GM23248 (cell line): ENCODE data around the gene GAMT. TPM values are rescaled to one million over a fixed set of nuclear protein-coding genes. Genes with fewer than 3 reads are reported as not detected.

Experiments used
- DNase-seq: peaks from one replicate; pipeline ENCODE4 v3.0.0-alpha.2; 2015
- H2AFZ ChIP-seq: fragments of 200-600 bp; sonication (generic); 2 replicates; pipeline ENCODE4 v1.6.1; 2016; ENCODE audit warnings: antibody characterized with exemption
- H3F3A ChIP-seq: fragments of 200-600 bp; sonication (generic); 2 replicates; pipeline ENCODE4 v1.6.1; 2016; ENCODE audit warnings: mild to moderate bottlenecking, antibody characterized with exemption, mixed run types; ENCODE audit not compliant: insufficient read depth
- H3K27ac ChIP-seq: fragments of 200-600 bp; sonication (generic); 2 replicates; pipeline ENCODE4 v1.5.1; 2016; ENCODE audit warnings: mild to moderate bottlenecking
- H3K27me3 ChIP-seq: fragments of 200-600 bp; sonication (generic); replicated peaks from 2 replicates; pipeline ENCODE4 v1.6.1; 2016; ENCODE audit warnings: mild to moderate bottlenecking; ENCODE audit not compliant: insufficient read depth
- H3K36me3 ChIP-seq: fragments of 200-600 bp; sonication (generic); 2 replicates; pipeline ENCODE4 v1.6.1; 2016; ENCODE audit warnings: low read depth, mild to moderate bottlenecking
- H3K4me1 ChIP-seq: fragments of 200-600 bp; sonication (generic); 2 replicates; pipeline ENCODE4 v1.6.1; 2016; ENCODE audit warnings: mild to moderate bottlenecking; ENCODE audit not compliant: insufficient read depth
- H3K4me2 ChIP-seq: fragments of 200-600 bp; sonication (generic); one replicate; pipeline ENCODE4 v1.6.1; 2016; ENCODE audit warnings: mild to moderate bottlenecking; ENCODE audit not compliant: unreplicated experiment
- H3K4me3 ChIP-seq: fragments of 200-600 bp; sonication (generic); 2 replicates; pipeline ENCODE4 v1.5.1; 2016; ENCODE audit warnings: mild to moderate bottlenecking
- H3K79me2 ChIP-seq: fragments of 200-600 bp; sonication (generic); 2 replicates; pipeline ENCODE4 v1.6.1; 2016; ENCODE audit warnings: mild to moderate bottlenecking; ENCODE audit not compliant: insufficient read depth
- H3K9ac ChIP-seq: fragments of 200-600 bp; sonication (generic); 2 replicates; pipeline ENCODE4 v1.6.1; 2016; ENCODE audit warnings: mild to moderate bottlenecking
- H3K9me2 ChIP-seq: fragments of 200-600 bp; sonication (generic); 2 replicates; pipeline ENCODE4 v1.6.1; 2016; ENCODE audit warnings: mixed run types, mild to moderate bottlenecking, moderate library complexity; ENCODE audit not compliant: insufficient read depth
- H3K9me3 ChIP-seq: fragments of 200-600 bp; sonication (generic); one replicate; pipeline ENCODE4 v1.6.1; 2017; ENCODE audit warnings: low read depth
- H4K20me1 ChIP-seq: fragments of 200-600 bp; sonication (generic); 2 replicates; pipeline ENCODE4 v1.6.0; 2016; ENCODE audit not compliant: insufficient read depth
- EZH2 ChIP-seq: fragments of 200-600 bp; sonication (generic); IDR thresholded peaks from 2 replicates; pipeline ENCODE4 v1.6.1; 2018; ENCODE audit warnings: antibody characterized with exemption, mild to moderate bottlenecking; ENCODE audit not compliant: insufficient read depth, poor library complexity, severe bottlenecking
- EZH2phosphoT487 ChIP-seq: fragments of 200-600 bp; sonication (generic); IDR thresholded peaks from 2 replicates; pipeline ENCODE4 v1.6.1; 2018; ENCODE audit warnings: antibody characterized with exemption, moderate library complexity, mild to moderate bottlenecking, low read depth; ENCODE audit not compliant: insufficient read depth
- WGBS, 2 experiments: methylation state at CpG; one replicate each; pipeline ENCODE4 v1.1.6; 2015 to 2017; ENCODE audit warnings: low lambda C conversion rate in 2 of 2, low coverage in 1 of 2; ENCODE audit errors: missing lambda C conversion rate in 2 of 2; 5-methylcytosine and 5-hydroxymethylcytosine counted together
- in situ Hi-C: fragments of 300-500 bp; cut with MboI; formaldehyde crosslinking; loops from 2 replicates; pipeline ENCODE4 v1.15.0; 2020
- polyA plus RNA-seq: library from polyadenylated mRNA; unstranded; fragments of >200 nt; fragmentation: Nextera tagmentation; extraction: Ambion mirVana; gene quantifications from 2 replicates; pipeline ENCODE4 v1.2.1, GENCODE V29; 2016
- total RNA-seq: library from RNA; depleted of rRNA; stranded (reverse); fragments of >200 nt; shearing (Covaris generic); gene quantifications from 2 replicates; pipeline ENCODE4 v1.2.3, GENCODE V29; 2014

The GAMT gene
- total and polyA plus RNA-seq, 2 experiments from 2014 or later, result 43.1 to 43.7 TPM

GRCh38 chr19:1370579-1371361 lies 30.6 kb downstream of the GAMT start:
- Histone ChIP-seq H3K36me3 (peaks cover 8% of the 10 kb centered on the region; the same call in 1 of the 2 replicates), H3K27me3 (no peaks in the 10 kb centered on the region), H3K4me3 (no peak overlapping the region), H3F3A (no peaks in the 10 kb centered on the region), H3K9ac (no peak overlapping the region), H3K9me3 (no peaks in the 10 kb centered on the region), H3K9me2 (no peaks in the 10 kb centered on the region), H3K27ac (no peak overlapping the region), H3K4me2 (no peak overlapping the region), H2AFZ (no peak overlapping the region), H3K79me2 (no peaks in the 10 kb centered on the region), H3K4me1 (no peaks in the 10 kb centered on the region), H4K20me1 (no peaks in the 10 kb centered on the region)
- no peak for TF ChIP-seq EZH2
- TF ChIP-seq EZH2phosphoT487, result no peak
- 95 to 97% methylated on average over 49 to 52 of the region's 52 CpGs for WGBS, 2 experiments
- in situ Hi-C loops, result no loop called here
- DNase-seq, result no peak

GRCh38 chr19:1369214-1369805 lies 32.0 kb downstream of the GAMT start:
- Histone ChIP-seq H3F3A (no peaks in the 10 kb centered on the region), H3K27ac (no peak overlapping the region), H3K4me2 (no peak overlapping the region), H3K9me2 (no peaks in the 10 kb centered on the region), H3K36me3 (peaks cover 19% of the 10 kb centered on the region; the same call in 1 of the 2 replicates), H3K4me1 (no peaks in the 10 kb centered on the region), H3K27me3 (no peaks in the 10 kb centered on the region), H3K4me3 (no peak overlapping the region), H3K79me2 (peaks cover 9% of the 10 kb centered on the region), H3K9ac (no peak overlapping the region), H2AFZ (no peak overlapping the region), H4K20me1 (no peaks in the 10 kb centered on the region), H3K9me3 (no peaks in the 10 kb centered on the region)
- no peak for DNase-seq
- in situ Hi-C loops, result no loop called here
- no peak for TF ChIP-seq EZH2
- no peak for TF ChIP-seq EZH2phosphoT487
- WGBS, 2 experiments, result 92 to 99% methylated on average over 16 to 18 of the region's 18 CpGs

- no peak overlapping the region for H3K27ac ChIP-seq
- H3F3A ChIP-seq, result peaks cover 7% of the 10 kb centered on the region
- no peak overlapping the region for H3K9ac ChIP-seq
- in situ Hi-C loops, result no loop called here
- no peaks in the 10 kb centered on the region for H4K20me1 ChIP-seq
- H2AFZ ChIP-seq, result no peak overlapping the region
- H3K27me3 ChIP-seq, result no peaks in the 10 kb centered on the region
- H3K79me2 ChIP-seq, result peaks cover 30% of the 10 kb centered on the region
- WGBS, 2 experiments, result 87 to 90% methylated on average over 31 to 35 of the region's 35 CpGs
- H3K4me3 ChIP-seq, result no peak overlapping the region
- TF ChIP-seq EZH2 (no peak), EZH2phosphoT487 (no peak)
- H3K36me3 ChIP-seq, result peaks cover 31% of the 10 kb centered on the region; the same call in 1 of the 2 replicates
- H3K4me2 ChIP-seq, result no peak overlapping the region
- no peaks in the 10 kb centered on the region for H3K9me3 ChIP-seq
- H3K4me1 ChIP-seq, result peaks cover 4% of the 10 kb centered on the region
- H3K9me2 ChIP-seq, result no peaks in the 10 kb centered on the region
- no peak for DNase-seq
These were observed 34.2 kb downstream of the GAMT start for GRCh38 chr19:1366899-1367870.

GRCh38 chr19:1366296-1366695 lies 35.0 kb downstream of the GAMT start:
- no peak overlapping the region for H3K9ac ChIP-seq
- peaks cover 31% of the 10 kb centered on the region for H3K79me2 ChIP-seq
- peaks cover 11% of the 10 kb centered on the region for H3K4me1 ChIP-seq
- H3K27me3 ChIP-seq, result no peaks in the 10 kb centered on the region
- H3K36me3 ChIP-seq, result peaks cover 26% of the 10 kb centered on the region; the same call in 1 of the 2 replicates
- no peak overlapping the region for H3K4me2 ChIP-seq
- no peaks in the 10 kb centered on the region for H3K9me3 ChIP-seq
- no peak for DNase-seq
- no peaks in the 10 kb centered on the region for H4K20me1 ChIP-seq
- peaks cover 15% of the 10 kb centered on the region for H3F3A ChIP-seq
- no peaks in the 10 kb centered on the region for H3K9me2 ChIP-seq
- WGBS, 2 experiments, result 93 to 98% methylated on average over 10 of the region's 10 CpGs
- in situ Hi-C loops, result no loop called here
- H3K4me3 ChIP-seq, result no peak overlapping the region
- H3K27ac ChIP-seq, result no peak overlapping the region
- TF ChIP-seq EZH2phosphoT487 (no peak), EZH2 (no peak)
- H2AFZ ChIP-seq, result no peak overlapping the region
